Fibroblast of gingiva (primary cell): ENCODE data around the gene CELF2.
"Not testable (repeated sequence)": the region's sequence is repeated elsewhere in the genome, so short reads cannot be mapped to it uniquely, and the experiment has no call there.

Experiments
- DNase-seq: peaks from one replicate; pipeline ENCODE4 v3.0.0-alpha.2; 2011; ENCODE audit warnings: low read depth

CELF2 gene

DNA sequence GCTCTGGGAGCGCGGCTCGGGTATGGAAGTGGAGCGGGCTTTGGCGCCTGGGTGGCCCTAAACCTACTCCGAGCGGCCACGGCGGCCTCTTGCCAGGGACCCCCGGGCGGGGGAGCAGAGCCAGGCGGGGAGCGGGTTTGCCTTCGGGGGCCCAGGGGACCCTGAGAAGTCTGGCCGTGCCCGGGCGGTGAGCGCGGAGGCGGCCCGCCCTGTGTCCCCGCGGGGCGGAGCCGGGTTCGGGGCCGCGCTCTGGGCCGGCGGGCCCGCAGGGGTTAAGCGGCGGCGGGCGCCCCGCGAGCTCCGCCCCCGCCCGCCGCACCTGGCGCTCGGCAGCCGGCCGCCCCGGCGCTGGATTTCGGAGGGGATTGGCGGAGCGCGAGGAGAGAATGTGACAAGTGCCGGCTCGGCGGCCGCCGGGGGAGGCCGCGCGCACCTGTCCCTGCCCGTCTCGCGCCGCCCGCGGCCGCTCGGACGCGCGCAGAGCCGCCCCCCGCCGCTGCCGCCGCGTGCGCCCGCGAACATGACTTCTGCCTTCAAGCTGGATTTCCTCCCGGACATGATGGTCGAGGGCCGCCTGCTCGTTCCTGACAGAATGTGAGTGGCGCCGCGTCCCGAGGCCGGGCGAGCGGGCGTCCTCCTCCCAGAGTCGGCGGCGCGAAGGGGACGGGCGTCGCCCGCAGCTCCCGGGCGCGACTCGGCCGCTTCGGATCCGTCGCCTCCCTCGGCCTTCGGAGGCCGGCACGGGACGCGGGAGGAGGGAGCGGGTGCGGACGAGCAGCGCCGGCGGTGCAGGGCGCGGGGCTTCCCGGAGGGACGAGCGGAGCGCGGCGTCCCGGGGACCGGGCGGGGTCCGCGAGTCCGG is at the start of gene CELF2:
Gene CELF2, plus strand, starts transcription at position 303 of the 862 bp plus-strand sequence. Its CDS starts 218 bp downstream, at position 521.
- DNase-seq = no peak

DNA sequence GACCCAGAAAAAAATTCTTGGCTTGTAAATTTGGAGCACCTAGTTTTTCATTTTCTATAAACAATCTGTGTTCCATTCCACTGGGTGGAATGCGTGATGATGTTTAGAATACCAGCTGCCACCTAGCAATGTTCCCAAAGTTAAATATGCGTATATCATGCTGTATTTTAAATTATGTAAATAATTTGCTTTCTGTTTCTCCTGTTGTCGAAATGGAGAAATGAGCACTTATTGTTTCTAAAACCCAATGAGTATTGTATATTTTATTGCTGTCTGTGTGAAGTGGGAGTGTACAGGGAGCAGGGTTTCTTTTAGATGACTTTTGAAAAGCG is 49.4 kb upstream of the CELF2 start:
- DNase-seq = no peak

DNA sequence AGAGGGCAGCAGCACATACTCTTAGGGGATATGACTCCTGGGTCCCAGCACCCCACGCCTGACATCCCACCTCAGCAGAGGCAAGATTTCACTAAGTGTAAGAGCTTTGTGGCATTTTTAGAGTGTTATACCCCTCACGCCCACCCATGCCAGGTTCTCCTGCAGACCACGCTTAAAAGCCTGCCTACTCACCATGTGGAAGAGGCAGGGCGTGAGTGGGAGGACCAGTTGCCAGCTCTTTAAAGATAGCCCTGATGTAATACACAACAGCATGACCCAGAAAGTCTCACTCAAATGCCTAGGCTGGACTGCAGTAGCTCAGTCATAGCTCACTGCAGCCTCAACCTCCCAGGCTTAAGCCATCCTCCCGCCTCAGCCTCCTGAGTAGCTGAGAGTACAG is 44.4 kb upstream of the CELF2 start:
- no peak for DNase-seq

DNA sequence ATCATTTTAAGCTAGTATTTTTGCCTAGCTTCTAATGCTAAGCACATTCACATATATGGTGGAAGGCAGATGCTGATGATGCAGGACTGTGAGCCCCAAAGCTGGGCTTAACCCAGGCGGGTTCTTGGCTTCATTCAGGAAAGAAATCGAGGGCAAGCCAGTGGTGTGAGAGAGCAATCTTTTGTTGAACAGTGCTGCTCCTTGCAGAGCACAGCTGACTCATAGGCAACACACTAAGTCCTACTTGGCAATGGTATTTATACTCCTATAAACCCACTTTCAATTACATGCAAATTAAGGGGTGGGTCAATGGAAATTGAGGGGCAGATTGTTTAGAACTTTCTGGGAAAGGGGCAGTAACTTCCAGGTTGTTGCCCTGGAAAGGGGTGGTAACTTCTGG is 42.0 kb upstream of the CELF2 start:
- DNase-seq = no peak

DNA sequence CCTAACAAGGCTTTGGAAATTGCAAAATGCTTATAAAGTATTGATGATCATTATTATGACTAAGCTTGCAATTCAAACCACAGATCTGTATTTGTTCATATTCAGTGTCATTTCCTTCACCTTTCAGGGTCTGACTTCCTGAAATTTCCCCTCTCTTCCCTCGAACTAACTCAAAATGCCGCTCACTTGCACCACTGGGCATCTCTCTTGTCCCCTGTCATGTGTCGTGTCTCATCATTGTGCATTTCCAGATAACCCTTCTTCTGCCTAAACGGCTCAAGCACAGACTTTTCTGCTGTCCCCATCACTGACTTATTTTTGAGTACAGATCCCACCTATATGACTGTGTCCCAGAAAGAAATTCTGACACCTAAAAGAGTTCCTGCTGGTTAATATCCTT is 41.0 kb upstream of the CELF2 start:
- DNase-seq = no peak

DNA sequence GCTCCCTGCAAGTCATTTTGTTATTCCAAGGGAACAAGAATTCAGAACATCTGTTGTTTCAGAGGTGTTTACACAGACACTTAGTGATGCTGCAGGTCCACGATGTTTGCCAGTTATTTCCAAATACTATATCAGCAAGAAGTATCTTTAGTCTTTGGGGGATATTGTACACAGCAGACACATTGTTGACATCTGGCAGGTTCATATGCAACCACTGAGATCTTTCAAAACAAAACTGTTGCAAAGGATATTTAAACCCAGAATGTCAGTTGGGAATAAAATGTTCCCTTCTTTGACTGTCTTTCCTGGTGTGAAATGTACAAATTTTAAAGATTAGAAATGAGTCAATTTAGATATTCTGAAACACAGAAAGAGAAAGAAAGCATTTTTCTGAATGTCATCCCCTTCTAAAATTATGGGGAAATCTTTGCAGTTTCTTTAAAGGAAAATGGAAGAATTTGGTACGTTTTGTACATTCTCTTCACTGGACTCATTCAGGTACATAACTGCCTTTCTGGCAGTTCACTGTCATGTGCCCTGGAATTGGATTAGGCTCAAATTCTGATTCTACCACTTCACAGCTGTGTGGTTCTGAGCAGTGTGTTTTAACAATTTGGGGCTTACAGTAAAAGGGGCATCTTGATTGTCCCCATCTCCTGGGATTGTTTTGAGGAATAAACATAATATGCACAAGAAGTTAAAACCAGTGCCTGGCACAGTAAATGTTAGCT is 40.3 kb upstream of the CELF2 start:
- DNase-seq = peak; percentile 76

DNA sequence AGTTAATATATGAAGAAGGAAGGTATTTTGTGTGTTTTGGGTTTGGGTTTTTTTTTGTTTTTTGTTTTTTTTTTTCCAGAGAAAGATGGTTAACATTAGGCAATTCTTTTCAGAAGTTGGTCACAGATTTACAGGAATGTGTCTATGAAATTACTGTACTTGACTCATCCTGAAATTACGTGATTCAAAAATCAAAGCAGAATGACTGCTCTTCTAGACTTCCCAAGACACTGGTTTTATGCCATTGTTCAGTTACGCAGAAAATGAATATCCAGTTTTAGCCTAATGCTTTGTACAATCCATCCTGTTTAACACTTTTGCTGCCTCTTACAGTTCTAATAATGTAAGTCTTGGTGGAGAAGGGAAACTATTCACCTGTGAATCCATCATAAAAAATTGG is 39.7 kb upstream of the CELF2 start:
- peak; percentile 66 for DNase-seq

DNA sequence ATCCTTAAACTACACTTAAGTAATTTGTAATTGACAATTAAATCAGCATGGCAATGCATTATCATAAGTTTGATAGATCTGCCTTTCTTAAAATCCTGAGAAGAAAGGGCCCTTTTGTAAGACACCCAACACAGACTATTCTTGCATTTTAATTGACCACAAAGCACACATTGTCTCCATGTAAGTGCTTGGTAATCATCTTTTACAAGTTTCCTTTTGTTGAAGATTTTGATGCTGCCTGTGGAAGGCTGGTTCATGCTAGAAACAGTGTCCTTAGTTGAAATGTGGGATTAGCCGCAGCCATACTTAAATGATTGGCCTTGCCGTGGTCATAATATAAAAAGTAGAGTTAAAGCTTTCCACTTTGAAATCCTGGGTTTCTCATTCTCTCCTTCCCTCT is 32.3 kb upstream of the CELF2 start:
- DNase-seq = no peak

DNA sequence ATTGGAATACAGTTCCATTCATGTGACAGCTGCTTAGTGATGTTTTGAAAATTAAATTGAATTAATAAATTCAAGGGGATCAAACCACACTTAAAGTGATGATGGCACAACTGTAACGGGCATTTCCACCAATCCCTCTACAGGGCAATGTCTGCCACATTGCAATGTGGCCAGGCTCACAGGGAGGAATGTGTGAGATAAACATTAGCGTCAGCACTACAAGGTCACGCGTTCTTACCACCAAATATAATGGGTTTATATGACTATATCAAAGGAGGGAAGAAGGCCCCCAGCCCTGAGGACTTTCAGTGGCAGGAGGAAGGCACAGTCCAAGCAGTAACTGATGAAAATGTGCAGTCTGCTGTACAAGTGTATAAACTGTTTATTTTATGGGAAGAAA is 31.1 kb upstream of the CELF2 start:
- no peak for DNase-seq

DNA sequence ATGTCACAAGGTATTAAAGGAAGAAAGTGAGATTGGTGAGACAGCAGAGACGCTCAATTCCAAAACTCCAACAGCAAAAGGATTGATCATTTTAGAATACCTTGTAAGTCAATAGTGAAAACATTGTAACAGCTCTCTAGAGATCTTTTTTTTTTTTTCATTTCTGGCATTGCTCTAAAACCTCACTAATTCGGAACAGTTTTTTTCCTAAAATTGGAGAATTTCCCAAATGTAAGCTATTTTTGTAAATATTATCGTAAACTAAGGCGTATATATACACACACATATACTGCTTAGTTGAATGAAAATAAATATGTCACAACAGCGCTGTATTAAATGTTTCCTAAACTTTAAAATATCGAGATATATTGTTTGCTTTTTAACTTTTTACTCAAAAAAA is 30.6 kb upstream of the CELF2 start:
- DNase-seq = no peak

DNA sequence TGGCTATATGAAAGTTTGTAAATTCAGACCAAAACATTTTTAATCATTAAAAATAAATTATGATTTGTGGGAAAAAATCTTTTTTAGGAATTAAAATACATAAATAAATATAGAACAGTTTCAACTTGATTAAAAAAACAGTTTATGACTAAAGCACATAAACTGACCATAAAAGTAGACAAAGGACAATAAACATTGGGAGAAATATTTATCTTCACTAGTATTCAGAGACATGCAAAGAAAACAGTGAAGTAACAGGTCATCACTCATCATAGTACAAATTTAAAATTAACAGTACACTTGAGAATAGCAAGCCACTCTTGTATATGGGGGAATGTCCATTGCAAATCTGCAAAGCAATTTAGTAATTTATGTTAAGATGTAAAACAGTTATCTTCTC is 28.0 kb upstream of the CELF2 start:
- no peak for DNase-seq

DNA sequence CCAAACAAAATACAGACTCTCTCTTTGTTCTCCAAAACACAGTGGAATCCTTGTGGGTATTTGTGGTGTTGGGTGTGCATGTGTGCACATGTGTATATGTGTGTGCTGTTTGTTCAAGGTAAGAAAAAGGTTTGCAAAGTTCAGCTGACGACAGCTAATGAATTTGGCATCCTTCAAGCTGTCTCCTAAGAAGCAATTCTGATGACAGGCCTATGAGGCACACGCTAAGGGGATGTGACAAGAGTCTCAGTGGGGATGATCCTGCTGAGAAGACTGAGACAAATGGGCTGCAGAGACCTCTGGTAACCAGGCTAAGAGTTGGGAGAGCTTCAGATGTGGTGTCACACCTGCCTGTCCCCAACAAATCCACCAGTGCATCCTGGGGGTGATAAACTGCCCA is 26.5 kb upstream of the CELF2 start:
- DNase-seq = no peak

DNA sequence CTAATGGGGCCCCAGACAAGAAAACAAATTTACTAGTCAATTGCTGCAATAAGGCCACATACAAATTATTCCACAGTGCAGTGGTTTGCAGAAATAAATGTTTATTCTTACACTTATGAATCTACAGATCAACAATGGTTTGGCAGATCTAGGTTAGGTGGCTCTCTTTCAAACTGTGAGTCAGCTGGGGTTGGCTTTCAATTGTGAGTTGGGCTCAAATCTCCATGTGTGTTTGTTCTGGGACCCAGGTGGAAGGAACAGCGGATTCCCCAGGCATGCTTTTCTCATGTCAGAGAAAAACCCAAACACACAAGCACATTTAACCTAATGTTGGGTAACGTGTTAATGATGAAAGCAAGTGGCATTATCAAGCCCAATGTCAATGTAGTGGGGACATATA is 25.6 kb upstream of the CELF2 start:
- peak; percentile 6 for DNase-seq

DNA sequence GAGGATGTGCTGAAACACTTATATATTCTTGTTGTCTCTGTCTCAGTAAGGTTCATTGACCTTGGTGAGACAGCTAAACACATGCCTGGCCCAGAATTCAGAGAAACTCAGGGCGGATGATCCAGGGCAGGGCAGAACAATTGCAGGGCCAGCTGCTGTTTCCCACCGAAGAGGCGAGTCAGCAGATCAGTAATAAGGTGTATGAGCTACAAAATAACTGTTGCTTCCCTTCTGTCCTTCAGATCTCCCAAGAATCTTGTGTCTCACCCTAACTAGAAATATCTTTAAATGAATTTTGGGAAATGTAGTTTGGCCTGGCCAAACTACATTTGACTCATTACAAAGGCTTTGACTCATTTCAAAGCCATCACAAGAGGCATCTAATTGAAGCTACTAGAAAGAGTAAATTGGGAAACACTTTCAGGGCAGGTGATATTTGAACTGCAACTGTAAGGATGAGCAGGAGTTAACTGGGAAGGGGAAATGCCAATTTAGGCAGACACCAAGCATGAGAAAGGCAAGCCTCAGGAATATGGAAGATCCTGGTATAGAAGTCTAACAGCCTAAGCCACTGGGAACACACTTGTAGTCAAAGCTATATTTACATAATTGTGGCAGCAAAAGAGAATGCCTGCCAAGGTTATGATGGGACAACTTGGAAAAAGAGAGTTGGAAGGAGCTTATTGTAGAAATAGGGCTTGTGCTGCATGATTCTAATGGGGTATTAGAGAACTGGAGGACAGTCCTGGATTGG is 24.5 kb upstream of the CELF2 start:
- DNase-seq = no peak

DNA sequence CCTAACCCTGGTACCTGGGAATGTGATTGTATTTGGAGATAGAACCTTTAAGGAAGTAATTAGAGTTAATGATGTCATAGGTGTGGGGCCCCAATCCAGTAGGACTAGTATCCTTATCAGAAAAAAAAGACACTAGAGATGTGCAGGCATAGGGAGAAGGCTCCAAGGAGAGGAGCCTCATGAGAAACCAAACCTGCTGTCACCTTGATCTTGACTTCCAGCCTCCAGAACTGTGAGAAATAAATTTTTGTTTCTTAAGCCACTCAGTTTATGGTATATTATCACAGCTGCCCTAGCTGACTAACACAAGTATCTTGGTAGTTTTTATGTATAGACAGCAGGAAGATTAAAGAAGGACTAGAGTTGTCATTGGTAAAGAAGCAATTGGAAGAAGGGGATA is 23.9 kb upstream of the CELF2 start:
- no peak for DNase-seq

DNA sequence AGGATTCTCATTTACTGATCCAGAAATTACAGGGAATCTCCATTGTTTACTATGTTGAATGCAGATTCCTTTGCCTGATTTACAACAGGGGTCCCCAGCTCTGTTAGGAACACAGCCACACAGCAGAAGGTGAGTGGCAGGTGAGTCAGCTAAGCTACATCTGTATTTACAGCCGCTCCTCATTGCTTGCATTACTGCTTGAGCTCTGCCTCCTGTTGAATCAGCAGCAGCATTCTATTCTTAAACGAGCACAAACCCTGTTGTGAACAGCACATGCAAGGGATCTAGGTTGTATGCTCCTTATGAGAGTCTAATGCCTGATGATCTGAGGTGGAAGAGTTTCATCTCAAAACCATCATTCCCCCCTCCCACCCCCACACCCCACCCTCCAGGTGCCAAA is 23.3 kb upstream of the CELF2 start:
- DNase-seq = no peak

DNA sequence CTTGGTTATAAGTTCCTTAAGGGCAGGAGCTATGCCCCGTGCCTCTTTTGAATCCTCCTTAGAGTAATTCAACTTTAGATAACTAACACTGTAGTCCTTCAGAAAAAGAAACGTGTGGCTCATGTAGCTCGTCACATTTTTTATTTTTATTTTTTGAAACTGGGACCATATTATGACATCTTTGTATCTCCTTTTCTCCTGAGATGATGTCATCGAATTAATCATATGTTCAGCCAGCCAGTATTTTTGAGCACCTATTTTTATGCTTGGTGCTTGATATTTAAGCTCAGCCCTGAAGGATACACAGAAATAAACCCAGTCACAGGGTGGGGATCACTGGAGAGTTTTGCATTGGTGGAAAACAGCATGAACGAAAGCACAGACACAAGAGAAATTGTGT is 22.6 kb upstream of the CELF2 start:
- no peak for DNase-seq

DNA sequence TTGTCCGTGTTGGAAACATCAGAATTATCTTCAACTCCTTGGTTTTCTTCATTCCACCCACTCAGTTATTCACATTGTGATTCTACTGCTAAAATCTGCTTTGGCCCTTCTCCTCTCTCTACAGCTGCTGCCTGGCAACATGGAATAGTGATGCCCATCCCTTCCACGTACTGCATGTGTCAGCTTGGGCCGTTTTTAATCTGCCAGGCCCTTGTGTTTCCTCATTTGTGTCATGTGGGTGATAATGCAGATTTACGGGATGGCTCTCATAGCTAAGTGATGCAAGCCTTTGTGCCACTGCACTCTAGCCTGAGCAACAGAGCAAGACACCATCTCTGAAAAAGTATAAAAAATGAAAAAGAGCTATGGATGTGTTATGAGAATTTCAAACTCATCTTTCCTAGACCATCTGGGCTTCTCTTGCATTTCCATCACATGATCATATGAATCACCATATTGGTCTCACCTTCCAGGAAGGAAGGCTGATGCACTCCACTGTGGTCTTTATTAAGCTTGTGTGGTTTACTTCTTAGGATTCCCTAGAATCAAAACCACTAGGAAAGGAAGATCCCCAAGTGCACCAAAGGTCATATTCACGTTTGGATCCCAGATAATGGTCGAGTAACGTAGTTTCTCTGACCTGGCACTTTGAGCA is 20.6 kb upstream of the CELF2 start:
- no peak for DNase-seq

DNA sequence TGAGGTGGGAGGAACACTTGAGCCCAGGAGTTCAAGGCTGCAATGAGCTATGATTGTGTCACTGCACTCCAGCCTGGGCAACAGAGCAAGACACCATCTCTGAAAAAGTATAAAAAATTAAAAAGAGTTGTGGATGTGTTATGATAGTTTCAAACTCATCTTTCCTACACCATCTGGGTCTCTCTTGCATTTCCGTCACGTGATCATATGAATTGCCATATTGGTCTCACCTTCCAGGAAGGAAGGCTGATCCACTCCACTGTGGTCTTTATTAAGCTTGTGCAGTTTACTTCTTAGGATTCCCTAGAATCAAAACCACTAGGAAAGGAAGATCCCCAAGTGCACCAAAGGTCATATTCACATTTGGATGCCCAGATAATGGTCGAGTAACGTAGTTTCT is 18.2 kb upstream of the CELF2 start:
- DNase-seq = not testable (repeated sequence)

DNA sequence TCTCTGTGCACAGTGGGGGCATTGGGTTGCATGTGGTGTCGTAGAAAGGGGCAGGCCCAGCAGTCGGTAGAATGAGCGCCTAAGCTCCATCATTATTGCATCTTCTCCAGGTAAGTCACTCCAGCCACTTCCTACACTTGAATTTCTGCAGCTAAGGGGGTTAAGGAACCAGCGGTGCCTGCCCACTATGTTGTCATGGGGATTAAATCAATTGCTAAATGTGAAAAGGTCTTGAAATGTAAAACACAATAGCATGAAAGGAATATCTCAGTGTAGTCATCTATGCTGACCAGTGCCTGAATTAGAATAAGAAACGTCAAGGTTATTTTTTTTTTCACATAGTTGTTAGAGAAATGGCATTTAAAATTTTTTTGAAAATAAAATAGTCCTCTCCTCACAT is 15.2 kb upstream of the CELF2 start:
- no peak for DNase-seq

DNA sequence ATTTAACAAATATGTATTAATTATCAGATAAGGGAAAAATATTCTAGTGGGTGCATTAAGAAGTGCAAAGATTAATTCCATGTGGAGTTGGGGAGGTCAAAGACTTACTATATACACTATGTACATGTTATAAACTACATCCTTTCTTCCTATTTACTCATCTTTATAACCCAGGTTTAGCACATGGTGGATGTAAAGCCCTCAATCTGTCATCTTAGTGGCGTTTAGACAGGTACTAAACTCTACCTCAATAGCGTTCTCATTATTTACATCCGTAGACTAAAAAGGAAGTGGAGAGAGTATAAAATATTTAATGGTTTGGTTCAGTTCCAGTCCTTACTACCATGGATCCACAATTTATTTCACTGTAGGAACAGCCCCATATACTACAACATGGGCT is 14.8 kb upstream of the CELF2 start:
- no peak for DNase-seq

DNA sequence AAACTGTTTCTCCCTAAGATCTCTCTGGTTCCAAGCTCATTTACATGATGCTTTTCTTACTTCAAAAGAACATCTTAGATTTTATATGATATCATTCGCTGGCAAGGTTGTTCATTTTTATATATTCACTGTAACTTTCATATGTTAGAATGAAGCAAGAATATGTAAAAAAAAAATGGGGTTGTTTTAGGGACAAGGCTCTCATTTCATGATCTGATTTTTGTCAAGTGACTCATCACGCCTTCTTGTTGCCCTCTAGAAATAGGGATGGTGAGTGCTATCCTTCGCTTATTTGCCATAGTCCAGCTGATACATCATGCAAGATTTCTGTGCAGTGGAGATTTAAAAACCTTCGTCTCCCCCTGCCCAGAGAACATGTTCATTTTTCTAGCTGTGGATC is 14.0 kb upstream of the CELF2 start:
- DNase-seq = peak; percentile 34
